Loucy (cell line): Measurements from ENCODE around the gene FTO.

Source experiments
- EZH2phosphoT487 ChIP-seq: fragments of 200-600 bp; IDR thresholded peaks from 2 replicates; pipeline ENCODE4 v1.6.1; 2018; ENCODE audit warnings: antibody characterized with exemption, mild to moderate bottlenecking, moderate library complexity, borderline replicate concordance
- TF ChIP-seq, protein P1 (sequence below): fragments of 200-600 bp; sonication (generic); conservative IDR thresholded peaks from 2 replicates; pipeline ENCODE4 v1.5.1; 2014; ENCODE audit warnings: mild to moderate bottlenecking, antibody characterized with exemption, low read length

DNA sequence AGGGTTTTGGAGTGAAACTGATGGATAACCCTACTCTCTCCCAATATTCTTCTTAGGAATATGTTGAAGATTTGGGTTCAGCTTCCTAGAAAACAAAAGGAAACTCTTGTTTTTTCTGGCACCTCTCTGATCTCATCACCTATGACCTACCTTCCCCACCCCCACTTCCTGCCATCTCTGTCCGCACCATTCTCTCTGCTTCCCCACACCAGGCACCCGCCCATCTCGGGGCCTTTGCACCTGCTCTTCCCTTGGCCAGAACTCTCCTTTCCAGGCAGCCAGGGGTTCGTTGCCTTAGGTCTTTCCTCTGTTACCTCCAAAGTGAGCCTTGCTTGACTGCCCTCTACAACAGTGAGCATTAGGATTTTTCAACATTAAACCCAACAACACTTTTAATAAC is 423.0 kb downstream of the FTO start:
- TF ChIP-seq, protein P1, sequence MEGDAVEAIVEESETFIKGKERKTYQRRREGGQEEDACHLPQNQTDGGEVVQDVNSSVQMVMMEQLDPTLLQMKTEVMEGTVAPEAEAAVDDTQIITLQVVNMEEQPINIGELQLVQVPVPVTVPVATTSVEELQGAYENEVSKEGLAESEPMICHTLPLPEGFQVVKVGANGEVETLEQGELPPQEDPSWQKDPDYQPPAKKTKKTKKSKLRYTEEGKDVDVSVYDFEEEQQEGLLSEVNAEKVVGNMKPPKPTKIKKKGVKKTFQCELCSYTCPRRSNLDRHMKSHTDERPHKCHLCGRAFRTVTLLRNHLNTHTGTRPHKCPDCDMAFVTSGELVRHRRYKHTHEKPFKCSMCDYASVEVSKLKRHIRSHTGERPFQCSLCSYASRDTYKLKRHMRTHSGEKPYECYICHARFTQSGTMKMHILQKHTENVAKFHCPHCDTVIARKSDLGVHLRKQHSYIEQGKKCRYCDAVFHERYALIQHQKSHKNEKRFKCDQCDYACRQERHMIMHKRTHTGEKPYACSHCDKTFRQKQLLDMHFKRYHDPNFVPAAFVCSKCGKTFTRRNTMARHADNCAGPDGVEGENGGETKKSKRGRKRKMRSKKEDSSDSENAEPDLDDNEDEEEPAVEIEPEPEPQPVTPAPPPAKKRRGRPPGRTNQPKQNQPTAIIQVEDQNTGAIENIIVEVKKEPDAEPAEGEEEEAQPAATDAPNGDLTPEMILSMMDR = no peak
- no peak for TF ChIP-seq EZH2phosphoT487
